MV-4-11 (cell line): Measurements from ENCODE around the gene ACTN1.
A peak's percentile ranks its signal among the peaks of the same experiment; 100 is the strongest.

Source experiments
- DNase-seq: peaks from one replicate; lab custom pipeline; 2025; lab: John Stamatoyannopoulos, UW

ACTN1 gene

GRCh38 chr14:68824517-68825347, 154.4 kb downstream of the ACTN1 start:
- peak; percentile 61 for DNase-seq

- DNase-seq: no peak
Observed at GRCh38 chr14:68824207-68824516, 154.9 kb downstream of the ACTN1 start.
